ENCODE measurements around the gene KDM5A. TPM values are rescaled to one million over a fixed set of nuclear protein-coding genes. Genes with fewer than 3 reads are reported as not detected.

KDM5A gene
- total and polyA plus RNA-seq, 2 donors (not counting 1 experiment from before 2014, with no cell fraction given) = 24.4 to 54.5 TPM

DNA sequence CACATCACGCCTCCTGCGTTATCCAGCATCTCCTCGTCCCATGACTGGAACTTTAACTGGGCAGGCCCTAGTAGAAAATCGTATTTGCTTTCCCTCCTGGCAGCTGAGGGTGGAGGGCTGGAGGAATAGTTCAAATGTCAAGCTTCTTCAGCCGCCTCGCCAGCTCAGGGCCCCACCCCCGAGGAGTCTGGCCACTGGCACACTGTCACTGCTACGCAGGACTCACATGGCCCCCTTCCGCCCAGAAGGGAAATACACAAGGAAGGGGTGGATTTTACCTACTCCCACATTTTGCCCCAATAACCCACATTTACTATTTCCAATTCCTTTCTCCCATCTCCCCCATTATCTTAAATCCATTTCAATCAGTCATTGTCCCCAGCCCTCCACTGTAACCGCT, 135.1 kb downstream of the KDM5A start:
- H4K20me1 ChIP-seq (ENCODE audit: control insufficient read depth, extremely low read depth, insufficient read depth, low read length) = no peaks in the 10 kb centered on the region
- no peak overlapping the region for H3K27ac ChIP-seq (ENCODE audit: insufficient read depth, low read length)
- DNase-seq (ENCODE audit: low read depth in 2 of 2) = no peak
- no peak overlapping the region for H3K4me2 ChIP-seq (ENCODE audit: extremely low read depth, insufficient read depth, low read length)
- H3K27me3 ChIP-seq (ENCODE audit: control insufficient read depth, insufficient read depth, low read length) = peaks cover 11% of the 10 kb centered on the region
- no peak overlapping the region for H3K9ac ChIP-seq (ENCODE audit: insufficient read depth, low read length)
- no peaks in the 10 kb centered on the region for H3K9me3 ChIP-seq (ENCODE audit: control insufficient read depth, insufficient read depth, low read depth, low read length)
- TF ChIP-seq EZH2 (IDR thresholded peaks at IDR 0.05; ENCODE audit: low read length, missing control alignments) = no peak
- TF ChIP-seq, protein P1, sequence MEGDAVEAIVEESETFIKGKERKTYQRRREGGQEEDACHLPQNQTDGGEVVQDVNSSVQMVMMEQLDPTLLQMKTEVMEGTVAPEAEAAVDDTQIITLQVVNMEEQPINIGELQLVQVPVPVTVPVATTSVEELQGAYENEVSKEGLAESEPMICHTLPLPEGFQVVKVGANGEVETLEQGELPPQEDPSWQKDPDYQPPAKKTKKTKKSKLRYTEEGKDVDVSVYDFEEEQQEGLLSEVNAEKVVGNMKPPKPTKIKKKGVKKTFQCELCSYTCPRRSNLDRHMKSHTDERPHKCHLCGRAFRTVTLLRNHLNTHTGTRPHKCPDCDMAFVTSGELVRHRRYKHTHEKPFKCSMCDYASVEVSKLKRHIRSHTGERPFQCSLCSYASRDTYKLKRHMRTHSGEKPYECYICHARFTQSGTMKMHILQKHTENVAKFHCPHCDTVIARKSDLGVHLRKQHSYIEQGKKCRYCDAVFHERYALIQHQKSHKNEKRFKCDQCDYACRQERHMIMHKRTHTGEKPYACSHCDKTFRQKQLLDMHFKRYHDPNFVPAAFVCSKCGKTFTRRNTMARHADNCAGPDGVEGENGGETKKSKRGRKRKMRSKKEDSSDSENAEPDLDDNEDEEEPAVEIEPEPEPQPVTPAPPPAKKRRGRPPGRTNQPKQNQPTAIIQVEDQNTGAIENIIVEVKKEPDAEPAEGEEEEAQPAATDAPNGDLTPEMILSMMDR (conservative IDR thresholded peaks at IDR 0.05 in 1 of 2, IDR thresholded peaks at IDR 0.05 in 1 of 2; ENCODE audit: low read depth in 1 of 2, low read length in 2 of 2) = no peak
- H3K4me1 ChIP-seq (ENCODE audit: control insufficient read depth, extremely low read depth, insufficient read depth, low read length) = no peaks in the 10 kb centered on the region
- no peak overlapping the region for H2AFZ ChIP-seq (ENCODE audit: low read length)
- H3K4me3 ChIP-seq (replicated peaks in 1 of 4; ENCODE audit: control extremely low read depth in 1 of 4, insufficient read depth in 1 of 4, low read depth in 3 of 4, low read length in 4 of 4) = no peak overlapping the region
- H3K36me3 ChIP-seq (ENCODE audit: control insufficient read depth, insufficient read depth, low read length) = no peaks in the 10 kb centered on the region
- H3K79me2 ChIP-seq (ENCODE audit: control insufficient read depth, insufficient read depth, low read length) = no peaks in the 10 kb centered on the region

DNA sequence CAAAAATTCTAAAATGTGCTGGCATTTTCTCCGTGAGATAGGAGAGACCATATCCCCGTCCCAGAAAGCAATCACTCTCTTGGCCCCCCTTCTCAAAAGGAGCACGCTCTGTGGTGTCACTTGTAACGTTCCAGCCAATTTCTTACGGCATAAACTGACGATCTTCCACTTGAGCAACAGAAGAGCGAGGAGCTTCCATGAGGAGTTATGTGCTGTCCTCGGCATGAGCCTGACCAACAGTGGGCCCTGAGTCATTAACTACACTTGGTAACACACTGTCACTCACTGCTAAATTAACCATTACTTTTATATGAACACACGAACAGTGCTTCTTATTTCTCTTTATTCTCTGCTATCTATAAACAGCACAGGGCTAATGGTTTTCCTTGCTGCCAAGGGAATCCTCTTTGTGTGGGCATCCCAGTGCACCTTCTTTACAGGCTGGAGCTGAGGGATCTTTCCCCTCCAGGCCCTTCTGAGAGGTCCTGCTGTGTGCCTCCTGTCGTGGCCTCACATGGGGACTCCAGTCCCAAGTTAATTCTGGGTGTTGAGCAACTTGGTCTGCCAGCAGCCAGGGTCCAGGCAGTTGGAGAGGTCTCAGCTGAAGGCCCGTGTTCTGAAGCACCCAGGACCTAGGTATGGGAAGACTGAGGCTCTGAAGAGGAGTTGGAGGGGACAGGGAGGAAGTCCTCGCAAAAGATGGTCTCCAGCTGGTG, 135.8 kb downstream of the KDM5A start:
- Histone ChIP-seq H3K4me2 (ENCODE audit: extremely low read depth, insufficient read depth, low read length) (no peak overlapping the region), H3K36me3 (ENCODE audit: control insufficient read depth, insufficient read depth, low read length) (no peaks in the 10 kb centered on the region), H3K27me3 (ENCODE audit: control insufficient read depth, insufficient read depth, low read length) (peaks cover 11% of the 10 kb centered on the region), H3K9ac (ENCODE audit: insufficient read depth, low read length) (no peak overlapping the region), H3K4me1 (ENCODE audit: control insufficient read depth, extremely low read depth, insufficient read depth, low read length) (no peaks in the 10 kb centered on the region), H4K20me1 (ENCODE audit: control insufficient read depth, extremely low read depth, insufficient read depth, low read length) (no peaks in the 10 kb centered on the region), H3K4me3 (replicated peaks in 1 of 4; ENCODE audit: control extremely low read depth in 1 of 4, insufficient read depth in 1 of 4, low read depth in 3 of 4, low read length in 4 of 4) (no peak overlapping the region), H3K9me3 (ENCODE audit: control insufficient read depth, insufficient read depth, low read depth, low read length) (no peaks in the 10 kb centered on the region), H3K27ac (ENCODE audit: insufficient read depth, low read length) (no peak overlapping the region), H2AFZ (ENCODE audit: low read length) (no peak overlapping the region), H3K79me2 (ENCODE audit: control insufficient read depth, insufficient read depth, low read length) (no peaks in the 10 kb centered on the region)
- no peak for DNase-seq (ENCODE audit: low read depth in 2 of 2)
- TF ChIP-seq, protein P1 (conservative IDR thresholded peaks at IDR 0.05 in 1 of 2, IDR thresholded peaks at IDR 0.05 in 1 of 2; ENCODE audit: low read depth in 1 of 2, low read length in 2 of 2) = no peak
- no peak for TF ChIP-seq EZH2 (IDR thresholded peaks at IDR 0.05; ENCODE audit: low read length, missing control alignments)

DNA sequence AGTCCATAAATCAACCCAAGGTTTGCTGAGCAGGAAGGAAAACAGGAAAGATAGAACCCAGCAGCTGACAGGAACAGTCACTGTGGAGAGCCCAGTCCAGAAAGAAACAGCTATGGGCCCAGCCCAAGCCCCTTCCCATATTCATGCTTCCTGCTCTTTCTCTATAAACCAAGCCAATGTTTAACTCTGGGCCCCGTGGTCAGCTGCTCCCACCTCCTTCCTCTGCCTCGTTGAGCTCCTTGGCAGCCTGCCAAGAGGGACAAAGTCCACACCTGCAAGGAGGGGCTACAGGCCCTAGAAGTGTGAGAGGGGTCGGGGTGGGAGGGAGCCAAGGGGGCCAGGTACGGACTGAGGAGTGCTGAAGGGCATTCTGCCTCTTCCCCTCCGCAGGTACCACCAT, 136.5 kb downstream of the KDM5A start:
- no peak for DNase-seq (ENCODE audit: low read depth in 2 of 2)
- TF ChIP-seq EZH2 (IDR thresholded peaks at IDR 0.05; ENCODE audit: low read length, missing control alignments) = no peak
- TF ChIP-seq, protein P1 (conservative IDR thresholded peaks at IDR 0.05 in 1 of 2, IDR thresholded peaks at IDR 0.05 in 1 of 2; ENCODE audit: low read depth in 1 of 2, low read length in 2 of 2) = no peak
- Histone ChIP-seq H3K27ac (ENCODE audit: insufficient read depth, low read length) (no peak overlapping the region), H3K4me1 (ENCODE audit: control insufficient read depth, extremely low read depth, insufficient read depth, low read length) (no peaks in the 10 kb centered on the region), H3K27me3 (ENCODE audit: control insufficient read depth, insufficient read depth, low read length) (peaks cover 11% of the 10 kb centered on the region), H3K9me3 (ENCODE audit: control insufficient read depth, insufficient read depth, low read depth, low read length) (no peaks in the 10 kb centered on the region), H3K4me2 (ENCODE audit: extremely low read depth, insufficient read depth, low read length) (no peak overlapping the region), H3K36me3 (ENCODE audit: control insufficient read depth, insufficient read depth, low read length) (no peaks in the 10 kb centered on the region), H3K79me2 (ENCODE audit: control insufficient read depth, insufficient read depth, low read length) (no peaks in the 10 kb centered on the region), H3K9ac (ENCODE audit: insufficient read depth, low read length) (no peak overlapping the region), H3K4me3 (replicated peaks in 1 of 4; ENCODE audit: control extremely low read depth in 1 of 4, insufficient read depth in 1 of 4, low read depth in 3 of 4, low read length in 4 of 4) (no peak overlapping the region), H4K20me1 (ENCODE audit: control insufficient read depth, extremely low read depth, insufficient read depth, low read length) (no peaks in the 10 kb centered on the region), H2AFZ (ENCODE audit: low read length) (no peak overlapping the region)

All from fibroblast of lung (primary cell).